ENCODE results near the gene MEGF9. TPM values are rescaled to one million over a fixed set of nuclear protein-coding genes. Genes with fewer than 3 reads are reported as not detected.

MEGF9 gene
- total RNA-seq, 2 donors from 2014 or later = 15.3 to 23.8 TPM

- H3K4me1 ChIP-seq = peaks cover 0 to 18% of the 10 kb centered on the region in 2 donors
- DNase-seq (ENCODE audit: low spot score) = no peak
- no peaks in the 10 kb centered on the region for H3K27me3 ChIP-seq
- H3K9me3 ChIP-seq = no peaks in the 10 kb centered on the region
- H3K27ac ChIP-seq = no peak overlapping the region
- no peak for TF ChIP-seq CTCF (IDR thresholded peaks at IDR 0.05)
- no peak overlapping the region for H3K4me3 ChIP-seq
- no peaks in the 10 kb centered on the region for H3K36me3 ChIP-seq
Observed at GRCh38 chr9:120690372-120690771, 23.9 kb downstream of the MEGF9 start.

- H3K9me3 ChIP-seq = no peaks in the 10 kb centered on the region
- no peak for DNase-seq (ENCODE audit: low spot score)
- H3K27me3 ChIP-seq = no peaks in the 10 kb centered on the region
- no peak overlapping the region for H3K27ac ChIP-seq
- H3K4me1 ChIP-seq = peaks cover 0 to 18% of the 10 kb centered on the region in 2 donors
- no peaks in the 10 kb centered on the region for H3K36me3 ChIP-seq
- TF ChIP-seq CTCF (IDR thresholded peaks at IDR 0.05) = no peak
- no peak overlapping the region for H3K4me3 ChIP-seq
Observed at GRCh38 chr9:120689860-120690259, 24.4 kb downstream of the MEGF9 start.

GRCh38 chr9:120688758-120689157 is 25.5 kb downstream of the MEGF9 start:
- TF ChIP-seq CTCF (IDR thresholded peaks at IDR 0.05) = no peak
- Histone ChIP-seq H3K27me3 (no peaks in the 10 kb centered on the region), H3K4me1 (peaks cover 0 to 27% of the 10 kb centered on the region in 2 donors), H3K9me3 (no peaks in the 10 kb centered on the region), H3K36me3 (no peaks in the 10 kb centered on the region), H3K27ac (no peak overlapping the region), H3K4me3 (no peak overlapping the region)
- no peak for DNase-seq (ENCODE audit: low spot score)

GRCh38 chr9:120683150-120683549 is 31.1 kb downstream of the MEGF9 start:
- no peaks in the 10 kb centered on the region for H3K36me3 ChIP-seq
- TF ChIP-seq CTCF (IDR thresholded peaks at IDR 0.05) = no peak
- H3K4me1 ChIP-seq = peaks cover 0 to 13% of the 10 kb centered on the region in 2 donors
- H3K9me3 ChIP-seq = no peaks in the 10 kb centered on the region
- no peaks in the 10 kb centered on the region for H3K27me3 ChIP-seq
- DNase-seq (ENCODE audit: low spot score) = no peak
- no peak overlapping the region for H3K27ac ChIP-seq
- H3K4me3 ChIP-seq = no peak overlapping the region

- Histone ChIP-seq H3K27ac (no peak overlapping the region), H3K4me3 (no peak overlapping the region), H3K36me3 (no peaks in the 10 kb centered on the region), H3K9me3 (no peaks in the 10 kb centered on the region), H3K4me1 (peaks cover 0 to 13% of the 10 kb centered on the region in 2 donors), H3K27me3 (no peaks in the 10 kb centered on the region)
- no peak for TF ChIP-seq CTCF (IDR thresholded peaks at IDR 0.05)
- no peak for DNase-seq (ENCODE audit: low spot score)
Observed at GRCh38 chr9:120681121-120681520, 33.1 kb downstream of the MEGF9 start.

GRCh38 chr9:120680579-120680978 is 33.7 kb downstream of the MEGF9 start:
- Histone ChIP-seq H3K4me3 (no peak overlapping the region), H3K4me1 (peaks cover 0 to 13% of the 10 kb centered on the region in 2 donors), H3K36me3 (no peaks in the 10 kb centered on the region), H3K27ac (no peak overlapping the region), H3K27me3 (no peaks in the 10 kb centered on the region), H3K9me3 (no peaks in the 10 kb centered on the region)
- DNase-seq (ENCODE audit: low spot score) = no peak
- TF ChIP-seq CTCF (IDR thresholded peaks at IDR 0.05) = no peak
